ENCODE results near the gene RPL18. TPM values are rescaled to one million over a fixed set of nuclear protein-coding genes. Genes with fewer than 3 reads are reported as not detected.
"Not testable (repeated sequence)": the region's sequence is repeated elsewhere in the genome, so short reads cannot be mapped to it uniquely, and the experiment has no call there.

Gene RPL18
- total RNA-seq, result 1,000 to 10,000 TPM; 1,630 to 4,209 (median 2,425) TPM

GRCh38 chr19:48618916-48619691, at the start of gene RPL18, which contains the start of gene SPHK2:
TSS of gene RPL18 (minus strand) at chr19:48619178. CDS start at chr19:48619143, 35 bp downstream.
TSS of gene SPHK2 (plus strand) at chr19:48619506. CDS start at chr19:48620515, 1,009 bp downstream.
- in situ Hi-C loops (cut with MboI; ENCODE audit: low pct_unique_long_range_greater_than_20kb in 2 of 9, low sequenced_read_pairs in 9 of 9, unreplicated experiment in 9 of 9), result no loop called here
- peak within 1 kb of the TSS; percentile 87 for H3K27ac ChIP-seq
- 0 to 1% (median 0%) methylated on average over 1 to 13 of the region's 69 CpGs; no CpG with 5 or more reads in 5 of the 10 experiments for WGBS, 10 experiments
- peak within 1 kb of the TSS; percentile 65 to 80 (median 78) for H3K4me3 ChIP-seq
- peaks cover 22 to 34% of the 10 kb centered on the region in 2 donors for H3K4me1 ChIP-seq (replicated peaks in 1 of 2)
- peak; percentile 73 to 86 (median 80) for ATAC-seq (replicated peaks in 6 of 8)

GRCh38 chr19:48668761-48669160, 49.8 kb upstream of the RPL18 start:
- Histone ChIP-seq H3K4me3 (no peak overlapping the region), H3K4me1 (replicated peaks in 1 of 2) (peaks cover 17 to 19% of the 10 kb centered on the region in 2 donors), H3K27ac (no peak overlapping the region)
- whole genome bisulfite sequencing, 10 experiments, result 50 to 100% (median 67%) methylated on average over 1 to 2 of the region's 2 CpGs; no CpG with 5 or more reads in 5 of the 10 experiments
- no peak for ATAC-seq (replicated peaks in 6 of 8)
- in situ Hi-C loops (cut with MboI; ENCODE audit: low pct_unique_long_range_greater_than_20kb in 2 of 9, low sequenced_read_pairs in 9 of 9, unreplicated experiment in 9 of 9), result no loop called here

- WGBS, 10 experiments, result 8 to 100% (median 88%) methylated on average over 1 to 3 of the region's 3 CpGs; no CpG with 5 or more reads in 7 of the 10 experiments
- in situ Hi-C loops (cut with MboI; ENCODE audit: low pct_unique_long_range_greater_than_20kb in 2 of 9, low sequenced_read_pairs in 9 of 9, unreplicated experiment in 9 of 9), result no loop called here
- Histone ChIP-seq H3K4me3 (no peak overlapping the region), H3K27ac (no peak overlapping the region), H3K4me1 (replicated peaks in 1 of 2) (peaks cover 13 to 14% of the 10 kb centered on the region in 2 donors)
- ATAC-seq (replicated peaks in 6 of 8), result no peak
Observed at GRCh38 chr19:48668332-48668731, 49.4 kb upstream of the RPL18 start.

- H3K4me1 ChIP-seq (replicated peaks in 1 of 2), result peaks cover under 1 to 6% of the 10 kb centered on the region in 2 donors
- no peak overlapping the region for H3K27ac ChIP-seq
- WGBS, 10 experiments, result 69 to 100% (median 89%) methylated on average over 1 to 6 of the region's 6 CpGs; no CpG with 5 or more reads in 1 of the 10 experiments
- no peak for ATAC-seq (replicated peaks in 6 of 8)
- no peak overlapping the region for H3K4me3 ChIP-seq
- in situ Hi-C loops (cut with MboI; ENCODE audit: low pct_unique_long_range_greater_than_20kb in 2 of 9, low sequenced_read_pairs in 9 of 9, unreplicated experiment in 9 of 9), result no loop called here
Observed at GRCh38 chr19:48665786-48666185, 46.8 kb upstream of the RPL18 start.

GRCh38 chr19:48664476-48664875, 45.5 kb upstream of the RPL18 start:
- no peak for ATAC-seq (replicated peaks in 6 of 8)
- Histone ChIP-seq H3K4me1 (replicated peaks in 1 of 2) (peaks cover 0 to 5% of the 10 kb centered on the region in 2 donors), H3K27ac (no peak overlapping the region), H3K4me3 (no peak overlapping the region)
- 80 to 100% methylated on average over 1 of the region's 14 CpGs; no CpG with 5 or more reads in 8 of the 10 experiments for WGBS, 10 experiments
- in situ Hi-C loops (cut with MboI; ENCODE audit: low pct_unique_long_range_greater_than_20kb in 2 of 9, low sequenced_read_pairs in 9 of 9, unreplicated experiment in 9 of 9), result no loop called here

GRCh38 chr19:48663667-48664066, 44.7 kb upstream of the RPL18 start:
- Histone ChIP-seq H3K4me1 (replicated peaks in 1 of 2) (peaks cover 0 to 5% of the 10 kb centered on the region in 2 donors), H3K27ac (no peak overlapping the region), H3K4me3 (no peak overlapping the region)
- 100% methylated on average over 2 of the region's 4 CpGs; no CpG with 5 or more reads in 9 of the 10 experiments for WGBS, 10 experiments
- no peak for ATAC-seq (replicated peaks in 6 of 8)
- in situ Hi-C loops (cut with MboI; ENCODE audit: low pct_unique_long_range_greater_than_20kb in 2 of 9, low sequenced_read_pairs in 9 of 9, unreplicated experiment in 9 of 9), result no loop called here

GRCh38 chr19:48661711-48662090, 42.7 kb upstream of the RPL18 start:
- Histone ChIP-seq H3K4me1 (replicated peaks in 1 of 2) (peaks cover 0 to 9% of the 10 kb centered on the region in 2 donors), H3K27ac (no peak overlapping the region), H3K4me3 (no peak overlapping the region)
- WGBS, 10 experiments, result 54 to 98% (median 87%) methylated on average over 4 to 20 of the region's 50 CpGs; no CpG with 5 or more reads in 7 of the 10 experiments
- no peak for ATAC-seq (replicated peaks in 6 of 8)
- in situ Hi-C loops (cut with MboI; ENCODE audit: low pct_unique_long_range_greater_than_20kb in 2 of 9, low sequenced_read_pairs in 9 of 9, unreplicated experiment in 9 of 9), result no loop called here

GRCh38 chr19:48660852-48661710, 42.1 kb upstream of the RPL18 start:
- in situ Hi-C loops (cut with MboI; ENCODE audit: low pct_unique_long_range_greater_than_20kb in 2 of 9, low sequenced_read_pairs in 9 of 9, unreplicated experiment in 9 of 9), result no loop called here
- Histone ChIP-seq H3K27ac (no peak overlapping the region), H3K4me1 (replicated peaks in 1 of 2) (peaks cover 0 to 9% of the 10 kb centered on the region in 2 donors), H3K4me3 (no peak overlapping the region)
- 4 to 82% (median 61%) methylated on average over 4 to 30 of the region's 35 CpGs; no CpG with 5 or more reads in 1 of the 10 experiments for WGBS, 10 experiments
- ATAC-seq (replicated peaks in 6 of 8), result peak; percentile 71 to 89 (median 86)

GRCh38 chr19:48659768-48660167, 40.8 kb upstream of the RPL18 start:
- peaks cover 0 to 9% of the 10 kb centered on the region in 2 donors for H3K4me1 ChIP-seq (replicated peaks in 1 of 2)
- WGBS, 10 experiments, result 0 to 100% (median 85%) methylated on average over 1 to 5 of the region's 5 CpGs; no CpG with 5 or more reads in 4 of the 10 experiments
- no peak for ATAC-seq (replicated peaks in 6 of 8)

GRCh38 chr19:48658483-48658882, 39.5 kb upstream of the RPL18 start:
- 69 to 100% (median 96%) methylated on average over 1 to 6 of the region's 6 CpGs; no CpG with 5 or more reads in 2 of the 10 experiments for WGBS, 10 experiments
- H3K4me3 ChIP-seq, result no peak overlapping the region
- in situ Hi-C loops (cut with MboI; ENCODE audit: low pct_unique_long_range_greater_than_20kb in 2 of 9, low sequenced_read_pairs in 9 of 9, unreplicated experiment in 9 of 9), result no loop called here

More at GRCh38 chr19:48659768-48660167, 40.8 kb upstream of the RPL18 start:
- H3K27ac ChIP-seq, result no peak overlapping the region
- no peak overlapping the region for H3K4me3 ChIP-seq
- in situ Hi-C loops (cut with MboI; ENCODE audit: low pct_unique_long_range_greater_than_20kb in 2 of 9, low sequenced_read_pairs in 9 of 9, unreplicated experiment in 9 of 9), result no loop called here

GRCh38 chr19:48657828-48658227, 38.9 kb upstream of the RPL18 start:
- 100% methylated on average over 1 to 2 of the region's 5 CpGs; no CpG with 5 or more reads in 4 of the 10 experiments for WGBS, 10 experiments
- in situ Hi-C loops (cut with MboI; ENCODE audit: low pct_unique_long_range_greater_than_20kb in 2 of 9, low sequenced_read_pairs in 9 of 9, unreplicated experiment in 9 of 9); H3K4me3 ChIP-seq; ATAC-seq (replicated peaks in 6 of 8); H3K4me1 ChIP-seq (replicated peaks in 1 of 2); H3K27ac ChIP-seq: not testable (repeated sequence)

More at GRCh38 chr19:48658483-48658882, 39.5 kb upstream of the RPL18 start:
- Histone ChIP-seq H3K4me1 (replicated peaks in 1 of 2) (peaks cover 0 to 9% of the 10 kb centered on the region in 2 donors), H3K27ac (no peak overlapping the region)
- no peak for ATAC-seq (replicated peaks in 6 of 8)

GRCh38 chr19:48656840-48657474, 38.0 kb upstream of the RPL18 start:
- Histone ChIP-seq H3K4me3 (no peak overlapping the region), H3K4me1 (replicated peaks in 1 of 2) (peaks cover 0 to 9% of the 10 kb centered on the region in 2 donors), H3K27ac (no peak overlapping the region)
- ATAC-seq (replicated peaks in 6 of 8), result peak; percentile 14 to 88 (median 51)
- WGBS, 10 experiments, result 4 to 70% (median 43%) methylated on average over 2 to 15 of the region's 16 CpGs
- in situ Hi-C loops (cut with MboI; ENCODE audit: low pct_unique_long_range_greater_than_20kb in 2 of 9, low sequenced_read_pairs in 9 of 9, unreplicated experiment in 9 of 9), result no loop called here

Measured in motor neuron (in vitro differentiated cells).